Neural cell (in vitro differentiated cells): ENCODE measurements around the gene MYO19. TPM values are rescaled to one million over a fixed set of nuclear protein-coding genes. Genes with fewer than 3 reads are reported as not detected.

ENCODE experiments used
- H2AFZ ChIP-seq: fragments of 200-600, 300-800 bp; sonication (generic), shearing (Covaris generic); 2 replicates; pipeline ENCODE4 v1.6.0; 2014; ENCODE audit warnings: low read depth, mild to moderate bottlenecking, antibody characterized with exemption, low read length, moderate library complexity
- H3F3A ChIP-seq: fragments of 200-600 bp; shearing (Covaris generic); 2 replicates; pipeline ENCODE4 v1.6.1; 2016; ENCODE audit warnings: mild to moderate bottlenecking, moderate library complexity, mixed read lengths, antibody characterized with exemption, low read length; ENCODE audit not compliant: insufficient read depth, poor library complexity, severe bottlenecking
- H3K27ac ChIP-seq: fragments of 200-600, 300-800 bp; sonication (generic), shearing (Covaris generic); 2 replicates; pipeline ENCODE4 v1.5.1; 2014; ENCODE audit warnings: mild to moderate bottlenecking, low read length, moderate library complexity
- H3K27me3 ChIP-seq: fragments of 300-800, 200-600 bp; sonication (generic), shearing (Covaris generic); 2 replicates; pipeline ENCODE4 v1.6.0; 2014; ENCODE audit warnings: mild to moderate bottlenecking, low read depth, low read length, moderate library complexity; ENCODE audit not compliant: insufficient read depth
- H3K36me3 ChIP-seq: fragments of 300-800, 200-600 bp; sonication (generic), shearing (Covaris generic); 2 replicates; pipeline ENCODE4 v1.5.1; 2014; ENCODE audit warnings: mild to moderate bottlenecking, antibody characterized with exemption, low read length, moderate library complexity; ENCODE audit not compliant: insufficient read depth
- H3K4me2 ChIP-seq: fragments of 300-800, 200-600 bp; sonication (generic), shearing (Covaris generic); 2 replicates; pipeline ENCODE4 v1.6.0; 2014; ENCODE audit warnings: mild to moderate bottlenecking, low read length
- H3K4me3 ChIP-seq: fragments of 300-800, 200-600 bp; sonication (generic), shearing (Covaris generic); 2 replicates; pipeline ENCODE4 v1.5.1; 2014; ENCODE audit warnings: mild to moderate bottlenecking, low read length, moderate library complexity
- H3K79me2 ChIP-seq: fragments of 200-600 bp; shearing (Covaris generic); replicated peaks from 2 replicates; pipeline ENCODE4 v1.6.0; 2014; ENCODE audit warnings: mild to moderate bottlenecking, low read length, moderate library complexity; ENCODE audit not compliant: insufficient read depth
- H3K9ac ChIP-seq: fragments of 300-800, 200-600 bp; sonication (generic), shearing (Covaris generic); 2 replicates; pipeline ENCODE4 v1.6.1; 2016; ENCODE audit warnings: mild to moderate bottlenecking, low read length, mixed read lengths
- H3K9me2 ChIP-seq: fragments of 200-600 bp; shearing (Covaris generic); 2 replicates; pipeline ENCODE4 v1.6.1; 2016; ENCODE audit warnings: mild to moderate bottlenecking, low read length, mixed read lengths; ENCODE audit not compliant: insufficient read depth
- H3K9me3 ChIP-seq: fragments of 200-600, 300-800 bp; sonication (generic), shearing (Covaris generic); 2 replicates; pipeline ENCODE4 v1.6.1; 2016; ENCODE audit warnings: mild to moderate bottlenecking, mixed run types, low read length, moderate library complexity, mixed read lengths
- H4K20me1 ChIP-seq: fragments of 200-600 bp; shearing (Covaris generic); 2 replicates; pipeline ENCODE4 v1.6.1; 2016; ENCODE audit warnings: mild to moderate bottlenecking, mixed run types; ENCODE audit not compliant: insufficient read depth
- CTCF ChIP-seq: fragments of 450-650 bp; IDR thresholded peaks from 2 replicates; pipeline ENCODE4 v1.5.1; 2014; ENCODE audit warnings: antibody characterized with exemption, mild to moderate bottlenecking, moderate library complexity; ENCODE audit not compliant: poor library complexity, severe bottlenecking
- EP300 ChIP-seq: fragments of 450-650 bp; conservative IDR thresholded peaks from 2 replicates; pipeline ENCODE4 v1.6.1; 2014; ENCODE audit warnings: antibody characterized with exemption, mild to moderate bottlenecking, moderate library complexity; ENCODE audit not compliant: poor library complexity, severe bottlenecking
- EZH2 ChIP-seq: fragments of 200-600, 300-800 bp; shearing (Covaris generic), sonication (generic); IDR thresholded peaks from 2 replicates; pipeline ENCODE4 v1.6.1; 2014; ENCODE audit warnings: antibody characterized with exemption, low read length, borderline replicate concordance, mild to moderate bottlenecking; ENCODE audit not compliant: insufficient read depth, poor library complexity, severe bottlenecking
- MXI1 ChIP-seq: fragments of 450-650 bp; conservative IDR thresholded peaks from 2 replicates; pipeline ENCODE4 v1.6.1; 2014; ENCODE audit warnings: antibody characterized with exemption, mild to moderate bottlenecking; ENCODE audit not compliant: poor library complexity, severe bottlenecking
- POLR2AphosphoS5 ChIP-seq: IDR thresholded peaks from 2 replicates; pipeline ENCODE4 v1.6.1; 2012
- RAD21 ChIP-seq: fragments of 450-650 bp; conservative IDR thresholded peaks from 2 replicates; pipeline ENCODE4 v1.6.1; 2014; ENCODE audit warnings: antibody characterized with exemption, mild to moderate bottlenecking, moderate library complexity
- REST ChIP-seq: IDR thresholded peaks from 2 replicates; pipeline ENCODE4 v1.6.1; 2012; ENCODE audit warnings: borderline replicate concordance
- SMC3 ChIP-seq: fragments of 450-650 bp; conservative IDR thresholded peaks from 2 replicates; pipeline ENCODE4 v1.6.1; 2014; ENCODE audit warnings: antibody characterized with exemption, mild to moderate bottlenecking, moderate library complexity; ENCODE audit not compliant: poor library complexity
- TAF1 ChIP-seq: IDR thresholded peaks from 2 replicates; pipeline ENCODE4 v1.6.1; 2012; ENCODE audit warnings: low read depth
- polyA plus RNA-seq: library from polyadenylated mRNA; depleted of rRNA; stranded (reverse); fragments of >200 nt; gene quantifications from 2 replicates; pipeline ENCODE4 v1.2.3, GENCODE V29; 2014

MYO19 gene
- polyA plus RNA-seq, 1 donor from 2014 or later: 51.5 TPM

- Histone ChIP-seq H3K9ac (no peak overlapping the region), H3K27ac (no peak overlapping the region), H3K79me2 (no peaks in the 10 kb centered on the region), H3K27me3 (no peaks in the 10 kb centered on the region), H3K36me3 (peaks cover 9% of the 10 kb centered on the region), H4K20me1 (no peaks in the 10 kb centered on the region), H3F3A (no peaks in the 10 kb centered on the region), H2AFZ (no peak overlapping the region), H3K9me3 (no peaks in the 10 kb centered on the region), H3K4me3 (no peak overlapping the region), H3K9me2 (no peaks in the 10 kb centered on the region), H3K4me2 (no peak overlapping the region)
- TF ChIP-seq POLR2AphosphoS5: no peak
- TF ChIP-seq EP300: no peak
- no peak for TF ChIP-seq RAD21
- no peak for TF ChIP-seq CTCF
- no peak for TF ChIP-seq SMC3
- TF ChIP-seq TAF1: no peak
- no peak for TF ChIP-seq MXI1
- TF ChIP-seq REST: no peak
- no peak for TF ChIP-seq EZH2
These were observed 10.2 kb downstream of the MYO19 start for GRCh38 chr17:36524428-36524876.

- H3K9me2 ChIP-seq: no peaks in the 10 kb centered on the region
- H3K4me2 ChIP-seq: no peak overlapping the region
- no peaks in the 10 kb centered on the region for H3K79me2 ChIP-seq
- TF ChIP-seq EZH2: no peak
- TF ChIP-seq RAD21: no peak
- TF ChIP-seq CTCF: no peak
- no peak for TF ChIP-seq EP300
- no peak for TF ChIP-seq SMC3
- H3K36me3 ChIP-seq: peaks cover 9% of the 10 kb centered on the region
- H3K27me3 ChIP-seq: no peaks in the 10 kb centered on the region
- H3K9me3 ChIP-seq: no peaks in the 10 kb centered on the region
- no peak overlapping the region for H3K27ac ChIP-seq
- no peaks in the 10 kb centered on the region for H4K20me1 ChIP-seq
- H3K4me3 ChIP-seq: no peak overlapping the region
- H3K9ac ChIP-seq: no peak overlapping the region
- H2AFZ ChIP-seq: no peak overlapping the region
- no peaks in the 10 kb centered on the region for H3F3A ChIP-seq
These were observed 11.6 kb downstream of the MYO19 start for GRCh38 chr17:36523113-36523512.
